ENCODE measurements around the gene CHP1.
"Not testable (repeated sequence)": the region's sequence is repeated elsewhere in the genome, so short reads cannot be mapped to it uniquely, and the experiment has no call there.

Gene CHP1

GRCh38 chr15:41281236-41281635, 50.2 kb downstream of the CHP1 start:
- no peak for DNase-seq (ENCODE audit: low spot score)
- no peak for TF ChIP-seq CTCF (IDR thresholded peaks at IDR 0.05; ENCODE audit: borderline replicate concordance, control extremely low read depth, extremely low read depth, insufficient read depth, missing control alignments)
- in situ Hi-C loops (cut with MboI; ENCODE audit: low sequenced_read_pairs, unreplicated experiment), result no loop called here

GRCh38 chr15:41282436-41282835, 51.4 kb downstream of the CHP1 start:
- DNase-seq (ENCODE audit: low spot score); in situ Hi-C loops (cut with MboI; ENCODE audit: low sequenced_read_pairs, unreplicated experiment): not testable (repeated sequence)

- DNase-seq (ENCODE audit: low spot score); in situ Hi-C loops (cut with MboI; ENCODE audit: low sequenced_read_pairs, unreplicated experiment): not testable (repeated sequence)
Measured at GRCh38 chr15:41282980-41283652, 52.0 kb downstream of the CHP1 start.

GRCh38 chr15:41283653-41284426, 52.8 kb downstream of the CHP1 start:
- in situ Hi-C loops (cut with MboI; ENCODE audit: low sequenced_read_pairs, unreplicated experiment), result no loop called here
- peak; percentile 97 for DNase-seq (ENCODE audit: low spot score)
- TF ChIP-seq CTCF (IDR thresholded peaks at IDR 0.05; ENCODE audit: borderline replicate concordance, control extremely low read depth, extremely low read depth, insufficient read depth, missing control alignments), result no peak

- DNase-seq (ENCODE audit: low spot score), result no peak
- no peak for TF ChIP-seq CTCF (IDR thresholded peaks at IDR 0.05; ENCODE audit: borderline replicate concordance, control extremely low read depth, extremely low read depth, insufficient read depth, missing control alignments)
- in situ Hi-C loops (cut with MboI; ENCODE audit: low sequenced_read_pairs, unreplicated experiment), result no loop called here
Measured at GRCh38 chr15:41284427-41285177, 53.5 kb downstream of the CHP1 start.

- no peak for TF ChIP-seq CTCF (IDR thresholded peaks at IDR 0.05; ENCODE audit: borderline replicate concordance, control extremely low read depth, extremely low read depth, insufficient read depth, missing control alignments)
- no peak for DNase-seq (ENCODE audit: low spot score)
- in situ Hi-C loops (cut with MboI; ENCODE audit: low sequenced_read_pairs, unreplicated experiment), result no loop called here
Measured at GRCh38 chr15:41285285-41285684, 54.2 kb downstream of the CHP1 start.

GRCh38 chr15:41286665-41287333, 55.7 kb downstream of the CHP1 start:
- no peak for TF ChIP-seq CTCF (IDR thresholded peaks at IDR 0.05; ENCODE audit: borderline replicate concordance, control extremely low read depth, extremely low read depth, insufficient read depth, missing control alignments)
- in situ Hi-C loops (cut with MboI; ENCODE audit: low sequenced_read_pairs, unreplicated experiment), result no loop called here
- DNase-seq (ENCODE audit: low spot score), result no peak
